HG02759 (cell line): ENCODE measurements around the gene PPP1R26.
"Not testable (repeated sequence)": the region's sequence is repeated elsewhere in the genome, so short reads cannot be mapped to it uniquely, and the experiment has no call there.

ENCODE experiments used
- ATAC-seq: cut with Tn5 transposase; IDR thresholded peaks from one replicate; pipeline ENCODE4 v1.9.1; 2021; ENCODE audit warnings: mild to moderate bottlenecking, moderate library complexity; ENCODE audit not compliant: unreplicated experiment

PPP1R26 gene, protein sequence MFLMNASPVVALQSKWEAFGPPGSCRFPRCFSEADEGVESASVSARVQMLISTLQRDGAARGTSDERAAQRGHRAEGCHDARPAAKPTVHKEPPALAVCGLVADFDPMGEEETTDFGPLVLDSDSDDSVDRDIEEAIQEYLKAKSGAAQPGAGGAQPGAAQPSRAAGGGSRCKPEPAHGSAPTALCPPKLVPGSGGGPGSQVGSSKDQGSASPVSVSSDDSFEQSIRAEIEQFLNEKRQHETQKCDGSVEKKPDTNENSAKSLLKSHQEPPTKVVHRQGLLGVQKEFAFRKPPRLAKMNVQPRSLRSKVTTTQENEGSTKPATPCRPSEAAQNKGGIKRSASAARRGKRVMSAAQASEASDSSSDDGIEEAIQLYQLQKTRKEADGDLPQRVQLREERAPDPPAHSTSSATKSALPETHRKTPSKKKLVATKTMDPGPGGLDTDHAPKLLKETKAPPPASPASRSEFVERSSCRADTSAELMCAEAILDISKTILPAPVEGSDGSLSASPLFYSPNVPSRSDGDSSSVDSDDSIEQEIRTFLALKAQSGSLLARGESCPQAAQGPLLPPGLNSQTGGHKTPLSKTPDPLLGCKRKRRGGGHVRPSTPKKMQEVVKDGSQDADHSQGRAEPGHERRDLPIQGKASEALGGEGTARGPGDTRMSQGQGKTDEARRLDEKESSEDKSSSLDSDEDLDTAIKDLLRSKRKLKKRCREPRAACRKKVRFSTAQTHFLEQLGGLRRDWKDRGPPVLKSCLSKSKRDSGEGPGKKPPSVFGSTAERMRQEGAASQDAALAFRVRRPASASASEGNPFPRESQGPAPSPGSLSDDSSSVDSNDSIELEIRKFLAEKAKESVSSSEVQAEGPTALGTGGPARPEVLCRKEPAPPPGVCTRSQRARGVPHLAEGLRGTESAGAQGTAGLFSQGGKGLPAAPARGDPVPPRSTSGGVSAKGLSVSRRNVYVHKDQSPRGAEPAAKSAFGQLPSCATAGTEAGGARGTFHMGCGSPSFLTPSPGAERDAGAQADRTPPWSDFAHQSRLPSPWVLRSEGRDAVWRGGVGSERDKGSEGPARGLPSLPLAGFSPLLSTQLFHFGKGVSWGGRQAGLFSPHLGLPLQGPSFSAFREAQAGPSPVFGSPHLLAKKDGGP (N-terminal part only)

GRCh38 chr9:135479469-135480052 is at the start of gene PPP1R26:
Gene PPP1R26 (plus strand): TSS chr9:135479782. CDS start chr9:135484511, 4,729 bp downstream.
- ATAC-seq: peak; percentile 47

GRCh38 chr9:135437259-135437658 is 42.3 kb upstream of the PPP1R26 start:
- ATAC-seq: no peak

DNA sequence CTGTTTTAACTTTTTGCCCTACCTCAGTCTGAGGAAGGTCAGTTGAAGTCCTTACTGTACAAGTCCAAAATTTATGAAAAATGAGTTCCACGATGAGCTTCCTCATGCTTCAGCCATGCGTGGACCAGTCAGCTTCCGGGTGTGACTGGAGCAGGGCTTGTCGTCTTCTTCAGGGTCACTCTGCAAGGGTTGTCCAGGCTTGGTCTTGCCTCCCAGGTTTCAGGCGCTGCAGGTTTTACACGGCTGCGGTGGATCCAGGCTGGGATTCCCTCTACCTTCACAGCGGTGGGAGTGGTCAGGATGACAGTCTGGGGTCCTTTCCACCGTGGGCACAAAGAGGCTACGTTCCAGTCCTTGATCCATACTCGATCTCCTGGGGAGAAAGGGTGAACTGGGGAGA is 41.9 kb upstream of the PPP1R26 start:
- not testable (repeated sequence) for ATAC-seq

DNA sequence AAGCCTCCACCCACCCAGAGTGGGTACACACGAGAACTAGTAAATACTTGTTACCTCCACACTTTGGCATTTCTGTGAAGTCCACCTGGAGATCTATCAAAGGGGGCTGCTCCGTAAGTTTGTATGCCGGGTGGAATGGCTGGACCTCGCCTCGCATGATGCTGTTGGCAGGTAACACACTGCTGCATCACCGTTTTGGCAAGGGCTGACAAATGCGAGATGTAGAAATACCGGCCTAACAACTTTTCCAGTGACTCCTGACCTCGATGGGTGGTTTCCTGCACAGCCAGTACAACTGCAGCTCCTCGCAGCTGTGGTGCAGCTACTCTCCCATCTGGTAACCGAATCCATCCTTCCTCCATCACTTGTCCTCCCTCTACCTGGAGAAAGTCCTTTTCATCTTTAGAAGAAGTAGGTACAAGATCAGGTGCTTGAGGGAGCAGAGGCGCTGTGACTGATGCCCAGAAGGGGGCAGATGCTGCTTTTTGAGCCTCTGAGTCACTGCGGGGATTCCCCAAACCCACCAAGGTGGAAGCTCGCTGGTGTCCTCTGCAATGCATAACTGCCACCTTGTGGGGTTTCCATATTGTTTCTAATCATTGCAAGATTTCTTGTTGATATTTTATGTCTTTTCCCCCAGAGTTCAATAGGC is 40.9 kb upstream of the PPP1R26 start:
- ATAC-seq: not testable (repeated sequence)

GRCh38 chr9:135439514-135439913 is 40.1 kb upstream of the PPP1R26 start:
- not testable (repeated sequence) for ATAC-seq

DNA sequence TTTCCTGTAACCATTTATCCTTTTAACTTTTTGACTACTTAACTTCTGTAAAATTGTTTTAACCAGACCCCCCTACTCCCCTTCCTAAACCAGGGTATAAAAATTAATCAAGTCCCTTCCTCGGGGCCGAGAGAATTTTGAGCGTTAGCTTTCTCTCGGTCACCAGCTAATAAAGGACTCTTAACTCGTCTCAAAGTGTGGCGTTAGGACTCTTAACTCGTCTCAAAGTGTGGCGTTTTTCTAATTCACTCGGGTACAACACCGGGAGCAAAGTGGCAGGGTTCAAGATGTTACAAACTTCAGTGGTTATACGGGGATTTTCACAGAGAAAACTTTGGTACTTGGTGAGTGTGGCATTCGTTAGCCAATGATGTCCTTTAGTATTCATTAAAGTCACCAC is 39.7 kb upstream of the PPP1R26 start:
- no peak for ATAC-seq

DNA sequence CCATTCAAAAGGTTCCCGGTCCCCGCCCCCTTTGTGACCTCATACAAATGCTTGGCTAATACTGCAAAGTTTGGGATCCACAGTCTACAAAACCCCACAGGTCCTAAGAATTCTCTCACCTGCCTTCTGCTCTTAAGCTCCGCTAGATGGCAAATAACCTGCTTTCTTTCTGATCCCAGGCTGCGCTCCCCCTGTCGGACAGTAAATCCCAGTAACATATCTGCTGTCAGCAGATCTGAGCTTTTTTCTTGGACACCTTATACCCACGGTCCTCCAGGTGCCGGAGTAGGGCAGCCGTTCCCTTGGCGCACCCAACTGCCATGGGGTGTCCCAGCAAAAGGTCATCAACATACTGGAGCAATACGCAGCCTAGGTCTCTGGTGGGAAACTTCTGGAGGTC is 39.0 kb upstream of the PPP1R26 start:
- no peak for ATAC-seq

- ATAC-seq: not testable (repeated sequence)
Observed at GRCh38 chr9:135441105-135442071, 38.2 kb upstream of the PPP1R26 start.

- no peak for ATAC-seq
Observed at GRCh38 chr9:135442075-135442474, 37.5 kb upstream of the PPP1R26 start.

- ATAC-seq: no peak
Observed at GRCh38 chr9:135443797-135444425, 35.7 kb upstream of the PPP1R26 start.

DNA sequence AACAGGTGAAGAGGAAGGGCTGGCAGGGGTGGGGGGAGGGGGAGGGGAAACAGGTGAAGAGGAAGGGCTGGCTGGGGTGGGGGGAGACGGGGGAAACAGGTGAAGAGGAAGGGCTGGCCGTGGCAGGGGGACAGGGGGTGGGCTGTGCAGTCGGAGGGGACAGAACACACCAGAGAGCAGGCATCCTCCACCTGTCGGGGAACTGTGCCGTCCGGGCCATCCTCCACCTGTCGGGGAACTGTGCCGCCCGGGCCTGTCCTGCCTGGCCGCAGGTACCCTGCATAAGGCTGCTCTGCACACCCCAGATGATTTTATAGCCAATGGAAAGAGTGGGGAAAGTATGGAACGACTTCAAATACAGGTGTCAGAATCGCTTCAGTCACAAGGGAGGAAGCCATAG is 32.5 kb upstream of the PPP1R26 start:
- no peak for ATAC-seq

DNA sequence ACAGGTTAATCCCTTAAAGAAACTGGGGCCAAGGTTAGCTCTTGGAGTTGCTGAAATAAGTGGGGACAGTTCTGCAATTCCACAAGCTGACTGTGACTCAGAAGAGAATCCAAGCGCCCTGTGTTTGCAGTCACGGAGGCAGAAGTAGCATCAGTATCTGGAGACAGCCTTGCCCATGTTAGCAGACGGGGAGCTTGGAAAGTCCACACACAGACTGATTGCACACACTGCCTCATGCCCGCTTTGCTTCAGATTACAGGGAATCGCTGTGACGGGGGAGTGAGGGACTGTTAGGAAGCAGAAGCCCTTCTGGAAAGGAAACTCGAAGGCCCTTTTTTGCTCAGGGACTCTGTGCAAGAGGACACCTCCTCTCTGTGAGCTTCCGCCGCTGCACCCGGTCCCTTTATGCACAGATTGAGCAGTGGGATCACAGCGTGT is 30.9 kb upstream of the PPP1R26 start:
- no peak for ATAC-seq

DNA sequence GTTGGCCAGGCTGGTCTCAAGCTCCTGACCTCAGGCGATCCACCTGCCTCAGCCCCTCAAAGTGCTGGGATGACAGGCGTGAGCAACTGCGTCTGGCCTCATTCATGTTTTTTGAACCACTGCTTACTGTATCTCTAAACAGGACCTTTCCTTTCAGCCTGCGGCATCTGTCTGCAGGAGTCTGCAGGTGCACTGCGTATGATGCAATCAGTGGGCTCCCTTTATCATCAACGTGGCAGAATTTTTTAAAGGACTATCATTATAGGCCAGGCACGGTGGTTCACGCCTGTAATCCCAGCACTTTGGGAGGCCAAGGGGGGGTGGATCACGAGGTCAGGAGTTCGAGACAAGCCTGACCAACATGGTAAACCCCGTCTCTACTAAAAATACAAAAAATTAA is 30.1 kb upstream of the PPP1R26 start:
- ATAC-seq: not testable (repeated sequence)

GRCh38 chr9:135450956-135451355 is 28.6 kb upstream of the PPP1R26 start:
- no peak for ATAC-seq

DNA sequence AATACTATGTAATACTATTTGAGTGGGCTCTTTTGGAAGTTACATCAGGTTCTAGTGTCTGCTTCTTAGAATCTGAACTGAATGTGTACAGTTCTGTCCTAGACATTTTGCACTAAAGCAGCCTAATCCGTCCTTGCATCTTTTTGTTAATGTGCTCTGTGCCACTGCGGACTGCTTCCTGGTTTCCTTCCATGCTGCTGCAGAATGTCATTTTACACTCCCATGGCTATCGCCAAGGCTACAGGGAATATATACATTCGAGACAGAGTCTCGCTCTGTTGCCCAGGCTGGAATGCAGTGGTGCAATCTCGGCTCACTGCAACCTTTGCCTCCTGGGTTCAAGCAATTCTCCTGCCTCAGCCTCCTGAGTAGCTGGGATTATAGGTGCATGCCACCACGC is 27.7 kb upstream of the PPP1R26 start:
- not testable (repeated sequence) for ATAC-seq

- ATAC-seq: no peak
Observed at GRCh38 chr9:135454737-135455136, 24.8 kb upstream of the PPP1R26 start.

DNA sequence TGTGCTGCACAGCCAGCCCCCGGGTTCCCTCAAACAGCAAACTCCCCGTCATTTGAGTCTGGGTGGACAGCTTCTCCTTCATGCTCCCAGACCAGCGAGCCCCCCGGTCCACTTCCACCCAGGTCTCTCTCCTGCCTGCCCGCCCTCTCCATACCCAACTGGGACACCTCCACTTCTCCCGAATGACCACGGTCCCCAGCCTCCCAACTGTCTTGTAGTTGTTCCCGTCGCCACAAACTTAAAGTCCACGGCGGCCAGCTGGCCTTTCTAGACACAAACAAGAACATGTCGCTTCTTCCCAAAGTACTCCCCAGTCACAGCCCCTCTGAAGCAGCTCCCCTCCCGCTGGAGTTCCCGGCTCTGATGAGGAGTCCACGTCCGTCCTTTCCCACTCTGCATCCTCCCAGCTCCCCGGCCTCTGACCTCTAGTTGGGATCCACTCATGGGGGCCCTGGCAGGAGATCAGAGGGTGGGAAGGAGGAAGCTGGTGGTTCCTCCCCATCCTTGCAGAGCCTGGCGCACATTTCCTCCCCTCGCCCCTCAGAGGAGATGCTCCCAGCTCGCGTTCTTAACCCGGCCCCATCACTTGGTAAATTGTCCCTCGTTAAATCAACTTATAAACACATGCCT is 24.1 kb upstream of the PPP1R26 start:
- ATAC-seq: no peak

DNA sequence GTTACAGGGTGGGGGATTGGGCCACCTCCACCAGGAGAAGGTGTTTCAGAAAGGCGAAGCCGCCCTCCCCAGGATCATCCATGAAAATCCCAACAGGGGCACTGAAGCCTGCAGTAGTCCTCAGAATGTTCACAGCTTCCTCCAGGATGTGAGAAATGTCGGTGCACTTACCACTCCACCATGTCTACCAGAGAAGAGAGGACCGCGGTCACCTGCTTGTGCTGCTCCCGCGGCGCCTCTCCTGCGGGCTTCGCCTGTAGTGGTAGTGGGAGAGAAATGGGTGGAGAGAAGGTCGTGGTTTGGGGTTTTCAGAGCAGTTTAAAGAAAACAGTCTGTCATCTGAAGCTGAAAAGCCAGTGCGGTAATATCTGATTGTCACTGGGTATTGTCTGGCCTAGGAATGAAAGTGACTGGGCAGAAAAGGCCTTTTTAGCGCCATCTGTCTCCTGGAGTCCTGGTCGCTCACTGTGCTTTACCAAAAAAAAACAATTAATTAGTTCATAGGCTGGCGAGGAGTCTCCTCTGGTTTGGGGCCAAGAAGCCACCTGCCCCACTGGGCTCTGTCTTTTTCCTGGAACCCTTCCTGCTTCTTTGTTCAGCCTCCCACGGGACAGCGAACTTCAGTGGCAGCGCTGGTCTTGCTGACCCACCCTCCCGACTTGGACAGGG is 23.0 kb upstream of the PPP1R26 start:
- ATAC-seq: no peak
